Measurements from ENCODE around the gene WWC2. TPM values are rescaled to one million over a fixed set of nuclear protein-coding genes. Genes with fewer than 3 reads are reported as not detected.

The WWC2 gene
- total RNA-seq, 1 donor from 2014 or later, result 0.05 TPM

- intact Hi-C loops (cut with micrococcal nuclease), result no loop called here
Measured at GRCh38 chr4:183250831-183251230, 151.8 kb downstream of the WWC2 start.

DNA sequence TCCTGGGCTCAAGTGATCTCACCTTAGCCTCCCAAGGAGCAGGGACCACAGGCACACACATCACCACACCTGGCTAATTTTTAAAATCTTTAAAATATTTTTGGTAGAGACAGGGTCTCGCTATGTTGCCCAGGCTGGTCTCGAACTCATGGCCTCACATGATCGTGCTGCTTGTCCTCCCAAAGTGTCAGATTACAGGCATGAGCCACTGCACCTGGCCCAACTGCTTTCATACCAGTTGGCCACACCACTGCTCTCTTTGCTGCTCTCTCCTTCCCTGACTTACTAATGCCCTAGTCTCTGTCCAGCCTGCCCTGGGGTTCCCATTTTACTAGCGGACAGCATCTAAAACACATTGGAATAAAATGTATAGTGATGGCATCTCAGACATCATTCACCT lies 153.9 kb downstream of the WWC2 start:
- intact Hi-C loops (cut with micrococcal nuclease), result no loop called here

DNA sequence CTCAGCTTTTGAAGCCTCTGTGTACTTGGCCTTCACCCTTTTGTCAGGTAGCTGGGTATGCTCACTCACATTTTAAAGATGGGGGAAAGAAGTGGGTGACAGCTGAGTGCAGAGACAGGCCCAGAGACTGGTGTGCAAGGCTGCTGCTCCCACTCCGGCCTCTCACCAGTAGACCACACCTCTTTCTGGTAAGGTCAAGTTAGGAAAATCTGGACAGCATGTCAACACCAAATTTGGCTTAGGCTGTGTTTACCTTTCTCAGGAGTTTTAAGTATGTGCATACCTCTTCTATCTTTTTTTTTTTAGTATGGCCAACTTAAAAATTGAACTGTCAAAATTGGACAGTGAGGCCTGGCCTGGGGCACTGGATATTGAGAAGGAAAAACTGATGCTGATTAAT lies 154.4 kb downstream of the WWC2 start:
- intact Hi-C loops (cut with micrococcal nuclease), result no loop called here

- intact Hi-C loops (cut with micrococcal nuclease), result no loop called here
Measured at GRCh38 chr4:183254162-183254561, 155.1 kb downstream of the WWC2 start.

GRCh38 chr4:183255487-183255886 lies 156.4 kb downstream of the WWC2 start:
- intact Hi-C loops (cut with micrococcal nuclease), result no loop called here

GRCh38 chr4:183256343-183256742 lies 157.3 kb downstream of the WWC2 start:
- intact Hi-C loops (cut with micrococcal nuclease), result no loop called here

DNA sequence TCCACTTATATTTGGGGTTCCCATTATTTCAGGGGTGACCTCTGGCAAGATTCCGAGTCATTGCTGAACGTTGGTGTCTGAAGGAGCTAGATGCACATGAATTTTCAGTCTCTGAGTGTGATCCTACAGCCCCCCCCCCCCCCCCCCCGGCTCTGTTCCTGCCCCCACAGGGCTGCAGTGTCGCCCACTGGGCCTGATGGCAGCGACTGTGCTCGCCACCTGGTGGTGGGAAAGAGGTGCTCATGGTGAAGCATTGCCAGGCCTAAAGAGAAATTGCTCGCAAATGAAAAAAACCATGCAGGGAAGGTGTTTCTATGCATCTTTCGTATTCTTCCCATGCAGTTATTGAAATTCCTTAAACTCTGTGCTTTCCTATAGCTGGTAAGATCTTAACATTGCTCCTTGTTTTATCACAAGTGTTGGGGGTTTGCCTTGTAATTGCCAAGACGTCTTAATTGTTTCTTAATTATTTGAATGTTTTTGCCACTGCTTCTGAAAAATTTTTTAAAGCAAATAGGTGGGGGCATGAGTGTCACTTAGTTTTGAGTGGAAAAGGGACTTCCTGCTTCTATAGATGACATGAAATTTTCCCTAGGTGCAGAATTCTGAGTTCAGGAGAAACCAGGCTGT lies 157.8 kb downstream of the WWC2 start:
- intact Hi-C loops (cut with micrococcal nuclease), result no loop called here

DNA sequence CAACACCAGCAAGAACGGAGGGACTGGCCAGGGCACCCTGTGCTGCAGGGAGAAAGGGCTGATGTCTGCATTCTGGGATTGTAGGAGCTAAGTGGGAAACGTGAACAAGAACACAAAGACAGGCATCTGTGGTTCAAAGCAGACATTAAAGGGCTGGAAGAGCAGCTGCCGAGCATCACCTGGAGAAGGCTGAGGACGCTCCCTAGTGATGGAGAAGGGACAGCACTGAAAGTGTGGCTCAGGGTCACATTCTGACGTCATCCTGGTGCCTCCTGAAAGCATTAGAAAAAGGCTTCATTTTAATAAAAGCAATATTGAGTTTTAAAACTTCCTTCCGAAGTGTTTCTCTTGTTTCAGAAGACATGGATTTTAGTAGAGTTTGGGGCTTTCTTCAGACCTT lies 158.8 kb downstream of the WWC2 start:
- intact Hi-C loops (cut with micrococcal nuclease), result no loop called here

DNA sequence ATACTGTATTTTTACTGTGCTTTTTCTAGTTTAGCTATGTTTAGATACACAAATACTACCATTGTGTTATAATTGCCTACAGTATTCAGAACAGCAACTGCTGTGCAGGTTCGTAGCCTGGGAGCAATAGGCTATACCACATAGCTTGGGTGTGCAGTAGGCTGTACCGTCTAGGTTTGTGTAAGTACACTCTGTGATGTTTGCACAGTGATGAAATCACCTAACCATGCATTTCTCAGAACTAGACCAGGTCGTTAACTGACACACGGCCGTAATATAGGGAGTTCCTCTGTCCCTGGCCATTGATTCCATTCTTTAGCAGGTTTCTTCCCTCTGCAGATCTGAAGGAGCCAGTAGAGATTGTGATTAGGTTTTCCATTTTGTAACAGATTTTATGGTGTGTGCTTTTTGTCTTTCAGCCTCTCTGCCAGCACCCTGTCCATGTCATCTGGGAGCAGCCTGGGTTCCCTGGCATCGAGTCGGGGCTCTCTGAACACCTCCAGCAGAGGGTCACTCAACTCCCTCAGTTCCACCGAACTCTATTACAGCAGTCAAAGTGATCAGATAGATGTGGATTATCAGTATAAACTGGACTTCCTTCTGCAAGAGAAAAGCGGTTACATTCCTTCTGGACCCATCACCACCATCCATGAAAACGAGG lies 161.6 kb downstream of the WWC2 start:
- intact Hi-C loops (cut with micrococcal nuclease), result loop anchor here (5.0 to 10.0 kb wide), 3 partner anchors 137 to 786 kb away; no protein-coding TSS in a partner anchor

DNA sequence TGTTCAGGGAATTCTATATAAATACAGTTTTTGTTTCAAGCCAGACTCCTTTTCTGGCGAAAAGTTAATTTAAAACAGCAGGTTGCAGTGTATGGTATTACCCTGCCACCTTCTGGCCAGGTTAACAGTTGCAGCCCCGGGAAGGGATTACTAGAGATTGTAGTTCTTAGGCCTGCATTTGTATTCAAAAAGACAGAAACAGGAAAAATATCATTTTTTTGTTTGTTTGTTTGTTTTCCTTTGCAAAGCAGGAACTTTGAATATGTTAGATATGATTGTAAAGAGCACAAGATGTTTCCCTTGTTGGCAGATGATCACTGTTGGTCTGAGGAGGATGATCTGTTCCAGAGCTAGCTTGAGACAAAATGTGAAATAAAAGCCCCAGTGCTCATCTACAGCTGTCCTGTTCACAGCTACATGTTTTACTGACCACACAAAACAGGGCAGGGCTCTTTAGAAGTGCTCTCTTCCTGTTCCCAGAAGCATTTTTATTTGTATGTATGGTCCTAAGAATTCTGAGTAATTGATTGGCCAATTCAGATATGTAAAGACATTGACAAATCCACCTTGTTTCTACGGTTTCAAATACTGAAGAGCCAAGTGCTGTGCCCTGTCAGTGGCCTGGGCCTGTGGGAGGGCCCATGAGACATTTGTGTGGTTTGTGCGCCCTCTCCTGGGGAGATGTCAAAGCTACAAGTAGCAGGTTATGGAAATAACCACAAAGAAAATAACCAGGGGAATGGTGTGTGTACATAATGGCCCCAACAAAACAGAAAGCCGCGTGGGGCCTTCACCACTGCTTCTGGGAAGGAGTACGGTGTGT lies 163.1 kb downstream of the WWC2 start:
- intact Hi-C loops (cut with micrococcal nuclease), result loop anchor here (1.0 to 10.0 kb wide), 5 partner anchors 135 to 787 kb away; no protein-coding TSS in a partner anchor

DNA sequence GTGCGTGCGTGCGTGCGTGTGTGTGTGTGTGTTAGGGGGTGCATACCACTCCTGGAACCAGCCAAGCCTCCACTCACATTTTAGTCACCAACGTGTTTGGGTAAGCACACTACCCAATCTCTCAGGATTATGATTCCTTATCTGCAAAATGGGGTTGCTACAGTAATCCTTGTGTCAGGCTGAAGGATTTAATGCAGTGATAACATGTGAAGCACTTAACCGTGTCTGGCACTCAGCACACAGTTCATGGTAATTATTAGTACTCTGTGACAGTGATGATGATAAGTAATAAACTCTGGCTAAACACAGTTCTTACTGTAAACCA lies 163.7 kb downstream of the WWC2 start:
- intact Hi-C loops (cut with micrococcal nuclease), result loop anchor here (1.0 to 10.0 kb wide), 5 partner anchors 135 to 788 kb away; no protein-coding TSS in a partner anchor

DNA sequence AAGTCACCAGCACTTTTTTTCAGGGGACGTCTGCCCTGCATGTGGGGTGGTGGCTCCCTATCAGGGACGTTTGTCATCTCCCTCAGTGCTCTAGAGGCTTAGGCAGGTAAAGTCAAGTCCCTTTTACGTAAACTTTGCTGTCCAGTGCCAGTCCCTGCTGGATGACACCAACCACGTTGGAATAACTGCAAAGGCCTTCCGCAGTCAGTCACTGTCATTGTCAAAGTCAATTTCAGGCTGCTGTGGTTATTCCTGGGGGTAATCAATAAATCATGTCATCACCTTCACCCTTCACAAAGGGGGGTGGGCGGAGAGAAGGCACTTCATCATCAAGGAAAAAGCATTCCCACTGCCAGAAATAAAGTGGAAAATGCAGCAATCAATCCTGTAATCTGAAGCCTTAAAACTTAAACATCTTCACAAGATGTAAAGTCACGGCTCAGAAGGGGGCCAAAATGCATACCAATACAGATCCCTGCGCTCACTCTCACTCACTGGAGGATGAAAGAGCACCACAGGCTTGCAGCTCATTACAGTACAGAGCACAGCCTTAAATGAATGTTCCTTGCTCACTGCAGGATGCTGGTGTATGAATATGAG lies 164.8 kb downstream of the WWC2 start:
- intact Hi-C loops (cut with micrococcal nuclease), result loop anchor here (5.0 to 10.0 kb wide), 3 partner anchors 133 to 789 kb away; no protein-coding TSS in a partner anchor

DNA sequence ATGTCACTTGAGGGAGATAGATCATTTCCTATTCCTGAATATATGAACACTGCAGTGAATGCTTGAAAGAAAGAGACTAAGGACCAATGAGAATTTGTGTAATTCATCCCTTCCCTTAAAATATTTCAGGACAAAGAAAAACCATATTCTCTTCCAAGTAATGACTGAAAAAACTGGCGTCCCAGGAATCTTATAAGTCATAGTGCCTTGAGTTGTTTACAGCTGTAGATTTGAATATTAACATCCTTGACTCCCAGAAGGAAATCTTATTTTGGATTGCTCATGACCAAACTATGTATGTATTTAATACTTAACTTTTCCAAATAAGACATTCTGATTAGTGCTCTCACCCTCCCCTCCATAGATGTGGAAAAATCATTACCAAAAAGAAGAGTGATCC lies 165.6 kb downstream of the WWC2 start:
- intact Hi-C loops (cut with micrococcal nuclease), result loop anchor here (5.0 to 10.0 kb wide), 3 partner anchors 133 to 790 kb away; no protein-coding TSS in a partner anchor

- intact Hi-C loops (cut with micrococcal nuclease), result loop anchor here (10.0 kb wide), 1 partner anchor 792 kb away; no protein-coding TSS in a partner anchor
Measured at GRCh38 chr4:183266371-183266770, 167.3 kb downstream of the WWC2 start.

- intact Hi-C loops (cut with micrococcal nuclease), result loop anchor here (10.0 kb wide), 1 partner anchor 794 kb away; no protein-coding TSS in a partner anchor
Measured at GRCh38 chr4:183268556-183268955, 169.5 kb downstream of the WWC2 start.

DNA sequence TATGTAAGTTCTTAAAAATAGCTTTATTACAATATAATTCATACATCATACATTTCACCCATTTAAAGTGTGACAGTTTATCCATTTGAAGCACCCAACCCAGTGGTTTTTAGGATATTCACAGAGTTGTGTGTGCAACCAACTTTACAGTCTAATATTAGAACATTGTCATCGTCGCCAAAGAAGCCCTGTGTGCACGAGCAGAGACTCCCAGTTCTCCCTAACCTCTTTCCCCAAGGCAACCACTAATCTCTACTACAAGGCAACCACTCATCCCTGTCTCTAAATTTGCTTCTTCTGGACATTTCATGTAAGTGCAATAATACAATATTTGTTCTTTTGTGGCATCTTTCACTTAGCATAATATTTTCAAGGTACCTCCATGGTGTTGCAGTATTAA lies 173.3 kb downstream of the WWC2 start:
- intact Hi-C loops (cut with micrococcal nuclease), result no loop called here

DNA sequence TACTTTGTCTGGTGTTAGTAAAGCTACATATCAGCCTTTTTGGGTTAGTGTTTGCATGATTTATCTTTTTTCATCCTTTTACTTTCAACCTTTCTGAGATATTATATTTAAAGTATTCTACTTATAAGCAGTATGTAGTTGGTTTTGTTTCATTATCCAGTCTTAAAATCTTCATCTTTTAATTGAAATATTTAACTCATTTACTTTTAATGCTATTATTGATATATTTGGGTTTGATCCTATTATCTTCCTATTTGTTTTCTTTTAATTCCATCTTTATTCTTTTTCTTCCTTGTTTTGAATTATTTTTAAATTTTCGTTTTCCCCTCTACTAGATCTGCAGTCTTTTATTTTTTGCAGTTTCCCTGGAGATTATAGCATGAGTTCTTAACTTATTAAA lies 177.0 kb downstream of the WWC2 start:
- intact Hi-C loops (cut with micrococcal nuclease), result no loop called here

DNA sequence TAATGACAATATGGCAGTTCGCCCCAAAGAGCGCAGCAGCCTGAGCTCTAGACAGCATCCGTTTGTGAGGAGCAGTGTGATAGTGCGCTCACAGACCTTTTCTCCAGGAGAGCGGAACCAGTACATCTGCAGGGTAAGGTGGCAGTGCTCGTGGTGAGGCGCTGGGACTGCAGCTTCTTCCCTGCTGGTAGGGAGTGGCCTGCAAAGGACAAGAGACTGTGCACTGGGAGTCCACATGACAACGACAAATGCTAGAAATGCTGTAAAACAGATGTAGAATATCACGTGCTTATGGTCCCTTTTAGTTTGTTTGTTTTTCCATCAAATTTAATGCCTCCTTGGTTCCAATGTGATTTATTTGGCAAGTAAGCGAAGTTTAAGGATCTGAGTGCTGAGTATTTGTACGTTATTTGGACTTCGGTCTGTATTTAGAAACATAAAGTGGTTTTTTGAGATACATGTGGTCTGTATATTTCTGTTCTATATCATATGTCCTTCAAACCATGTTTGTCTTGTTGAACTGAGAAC lies 185.3 kb downstream of the WWC2 start:
- intact Hi-C loops (cut with micrococcal nuclease), result no loop called here

GRCh38 chr4:183284965-183285364 lies 185.9 kb downstream of the WWC2 start:
- intact Hi-C loops (cut with micrococcal nuclease), result no loop called here

DNA sequence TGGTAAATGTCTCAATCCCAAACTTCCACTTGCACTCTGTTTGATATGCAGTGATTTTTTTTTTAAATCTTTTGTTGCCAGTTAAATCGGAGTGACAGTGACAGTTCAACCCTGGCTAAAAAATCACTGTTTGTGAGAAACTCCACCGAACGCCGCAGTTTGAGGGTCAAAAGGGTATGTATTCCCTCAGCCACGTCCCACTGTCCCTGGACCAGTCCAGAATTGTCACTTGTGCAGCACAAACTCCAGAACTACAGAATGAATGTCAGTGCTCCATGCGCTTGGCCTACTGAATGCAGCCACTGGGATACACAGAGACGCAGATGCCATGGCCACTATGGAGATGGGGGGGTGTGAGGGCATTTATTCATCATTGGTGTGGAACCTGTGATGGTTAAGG lies 186.8 kb downstream of the WWC2 start:
- intact Hi-C loops (cut with micrococcal nuclease), result no loop called here

GRCh38 chr4:183286590-183287308 lies 187.7 kb downstream of the WWC2 start:
- intact Hi-C loops (cut with micrococcal nuclease), result no loop called here
